GM10847 (cell line): ENCODE measurements around the gene SESN2.

Source experiments
- POLR2A ChIP-seq: IDR thresholded peaks from 2 replicates; pipeline ENCODE4 v1.6.1; 2011; ENCODE audit not compliant: insufficient read length; ENCODE audit errors: extremely low read depth

SESN2 gene, protein sequence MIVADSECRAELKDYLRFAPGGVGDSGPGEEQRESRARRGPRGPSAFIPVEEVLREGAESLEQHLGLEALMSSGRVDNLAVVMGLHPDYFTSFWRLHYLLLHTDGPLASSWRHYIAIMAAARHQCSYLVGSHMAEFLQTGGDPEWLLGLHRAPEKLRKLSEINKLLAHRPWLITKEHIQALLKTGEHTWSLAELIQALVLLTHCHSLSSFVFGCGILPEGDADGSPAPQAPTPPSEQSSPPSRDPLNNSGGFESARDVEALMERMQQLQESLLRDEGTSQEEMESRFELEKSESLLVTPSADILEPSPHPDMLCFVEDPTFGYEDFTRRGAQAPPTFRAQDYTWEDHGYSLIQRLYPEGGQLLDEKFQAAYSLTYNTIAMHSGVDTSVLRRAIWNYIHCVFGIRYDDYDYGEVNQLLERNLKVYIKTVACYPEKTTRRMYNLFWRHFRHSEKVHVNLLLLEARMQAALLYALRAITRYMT

DNA sequence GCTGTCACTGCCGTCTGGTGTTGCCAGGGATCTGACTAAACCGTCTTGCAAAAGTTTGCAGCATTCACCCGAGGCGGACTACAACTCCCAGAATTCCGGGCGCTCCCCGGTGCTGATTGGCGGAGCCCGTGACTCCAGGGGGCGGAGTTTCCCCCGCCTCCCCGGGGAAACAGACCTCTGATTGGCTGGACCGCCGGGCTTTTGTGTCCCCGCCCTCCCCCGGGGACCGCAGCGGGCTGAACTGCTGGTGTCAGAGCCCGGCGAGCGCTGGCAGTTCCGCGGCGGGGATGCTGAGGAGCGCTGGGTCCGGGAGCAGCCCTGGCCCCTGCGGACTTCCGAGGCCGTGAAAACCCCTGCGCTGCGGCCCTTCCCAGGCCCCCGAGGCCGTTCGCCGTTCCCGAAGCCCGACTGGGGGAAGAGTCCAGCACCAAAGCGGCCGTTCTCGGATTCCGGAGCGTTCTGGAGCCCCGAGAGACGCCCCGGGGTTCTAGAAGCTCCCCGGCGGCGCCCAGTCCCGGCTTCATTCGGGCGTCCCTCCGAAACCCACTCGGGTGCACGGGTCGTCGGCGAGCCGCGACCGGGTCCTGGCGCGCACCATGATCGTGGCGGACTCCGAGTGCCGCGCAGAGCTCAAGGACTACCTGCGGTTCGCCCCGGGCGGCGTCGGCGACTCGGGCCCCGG, at the start of gene SESN2:
Gene SESN2 (plus strand): TSS at position 267 of the 682 bp plus-strand sequence. CDS start 330 bp downstream, at position 597.
- TF ChIP-seq POLR2A, result peak; percentile 97

DNA sequence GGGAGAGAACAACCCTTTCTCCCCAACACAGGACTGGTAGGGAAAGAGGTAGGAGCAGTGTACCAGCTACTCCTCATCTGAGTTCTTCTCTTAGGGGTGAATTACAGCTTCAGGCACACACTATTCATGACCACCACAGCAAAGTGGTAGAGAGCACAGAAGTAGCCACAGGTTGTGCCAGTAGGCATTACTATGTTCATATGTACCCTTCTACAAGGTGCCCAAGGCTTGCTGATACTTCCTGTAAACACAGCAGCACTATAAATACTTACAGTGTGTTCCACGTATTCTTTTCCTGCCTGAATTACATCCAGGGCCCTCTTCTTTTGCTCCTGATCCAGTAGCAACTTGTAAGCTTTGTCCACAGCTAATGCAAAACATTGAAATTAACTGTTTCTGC, 49.6 kb upstream of the SESN2 start:
- no peak for TF ChIP-seq POLR2A

DNA sequence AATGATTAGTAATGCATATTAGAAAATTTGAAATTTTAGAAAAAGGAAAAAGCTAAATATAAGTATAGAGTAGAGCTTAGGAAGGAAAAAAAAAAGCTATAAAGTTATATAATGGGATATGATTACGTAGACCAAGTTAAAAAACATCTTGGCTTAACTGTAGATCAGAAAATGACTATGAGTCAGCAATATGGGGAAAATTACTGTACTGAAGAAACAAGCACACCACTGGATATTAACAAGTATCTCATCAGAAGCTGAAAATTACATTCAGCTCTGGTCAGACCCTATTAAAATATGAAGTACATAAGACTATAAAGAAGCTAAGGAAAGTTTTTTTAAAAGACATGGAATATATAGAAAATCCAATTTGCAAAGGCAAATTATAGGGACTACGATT, 46.0 kb upstream of the SESN2 start:
- TF ChIP-seq POLR2A, result no peak

DNA sequence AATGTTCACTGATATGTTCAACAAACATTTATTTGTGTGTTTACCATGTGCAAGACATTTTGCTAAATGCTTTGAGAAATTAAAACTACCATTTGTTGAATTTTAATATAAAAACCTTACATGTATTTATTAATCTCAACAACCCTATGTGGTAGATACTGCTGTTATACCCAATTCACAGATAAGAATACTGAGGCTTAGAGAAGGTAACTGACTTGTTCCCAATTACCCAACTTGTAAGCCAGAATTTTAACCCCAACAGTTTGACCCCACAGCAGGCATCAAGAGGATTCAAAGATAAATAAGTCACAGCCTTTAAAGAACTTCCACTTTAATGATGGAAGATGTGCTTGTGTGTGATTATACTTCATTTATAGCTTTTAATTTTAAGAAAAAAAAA, 30.2 kb upstream of the SESN2 start:
- no peak for TF ChIP-seq POLR2A

DNA sequence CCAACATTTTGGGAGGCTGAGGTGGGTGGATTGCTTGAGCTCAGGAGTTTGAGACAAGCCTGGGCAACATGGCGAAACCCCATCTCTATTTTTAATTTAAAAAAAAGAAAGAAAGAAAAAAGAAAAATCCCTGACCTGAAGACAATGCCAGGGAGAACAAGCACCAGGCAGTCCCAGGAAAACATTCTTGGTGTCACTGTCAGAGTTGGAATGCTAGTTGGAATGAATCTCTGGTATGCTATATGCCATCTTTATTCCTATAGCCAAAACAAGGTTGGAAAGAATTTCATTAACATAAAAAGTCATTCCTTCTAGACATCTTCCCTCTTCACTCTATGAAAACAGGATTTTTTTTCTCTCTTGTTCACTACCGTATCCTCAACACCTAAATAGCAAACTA, 29.3 kb upstream of the SESN2 start:
- TF ChIP-seq POLR2A, result no peak

DNA sequence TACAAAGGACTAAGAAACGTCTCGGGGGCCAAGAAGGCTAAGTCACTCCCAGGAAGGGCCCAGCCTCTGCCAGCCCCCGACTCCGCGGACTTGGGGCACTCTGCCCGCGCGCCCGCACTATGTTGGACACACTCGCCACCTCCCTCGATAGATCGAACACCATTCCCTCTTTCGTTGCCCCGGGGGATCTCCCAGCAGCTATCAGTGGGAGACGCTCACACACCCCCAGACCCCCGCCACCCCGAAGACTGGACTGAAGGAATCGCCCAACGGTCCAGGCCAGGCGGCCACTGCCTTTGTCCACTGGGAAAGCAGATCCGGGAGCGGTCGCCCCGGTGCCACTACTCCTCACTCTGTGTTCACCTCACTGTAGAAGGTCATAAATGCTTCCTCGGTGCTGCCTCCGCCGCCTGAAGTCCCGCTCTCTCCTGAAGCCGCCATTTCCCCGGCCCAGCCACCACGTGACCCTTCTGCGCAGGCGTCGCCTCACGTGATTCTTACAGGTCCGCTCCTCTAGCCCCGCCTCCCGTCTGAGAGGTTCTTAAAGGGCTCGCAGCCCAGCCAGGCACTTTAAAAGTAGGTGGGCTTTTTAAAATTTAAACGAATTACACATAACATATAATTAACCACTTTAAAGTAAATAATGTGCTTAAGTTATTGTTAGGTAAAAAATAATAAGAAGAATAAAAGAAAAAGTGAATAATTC, 26.6 kb upstream of the SESN2 start, which contains the start of gene DNAJC8:
Gene DNAJC8 (minus strand): TSS at position 472 of the 706 bp plus-strand sequence. CDS start 31 bp downstream, at position 441.
- peak; percentile 73 for TF ChIP-seq POLR2A

DNA sequence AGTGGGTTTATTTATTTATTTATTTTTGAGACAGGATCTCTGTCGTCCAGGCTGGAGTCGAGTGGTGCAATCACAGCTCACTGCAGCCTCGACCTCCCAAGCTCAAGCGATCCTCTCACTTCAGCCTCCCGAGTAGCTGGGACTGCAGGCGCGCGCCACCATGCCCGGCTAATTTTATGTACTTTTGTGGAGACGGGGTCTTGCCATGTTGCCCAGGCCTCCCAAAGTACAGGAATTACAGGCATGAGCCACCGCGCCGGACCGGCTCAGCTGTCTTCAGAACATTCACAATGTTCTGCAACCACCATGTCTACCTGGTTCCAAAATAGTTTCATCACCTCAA, 26.1 kb upstream of the SESN2 start:
- no peak for TF ChIP-seq POLR2A

DNA sequence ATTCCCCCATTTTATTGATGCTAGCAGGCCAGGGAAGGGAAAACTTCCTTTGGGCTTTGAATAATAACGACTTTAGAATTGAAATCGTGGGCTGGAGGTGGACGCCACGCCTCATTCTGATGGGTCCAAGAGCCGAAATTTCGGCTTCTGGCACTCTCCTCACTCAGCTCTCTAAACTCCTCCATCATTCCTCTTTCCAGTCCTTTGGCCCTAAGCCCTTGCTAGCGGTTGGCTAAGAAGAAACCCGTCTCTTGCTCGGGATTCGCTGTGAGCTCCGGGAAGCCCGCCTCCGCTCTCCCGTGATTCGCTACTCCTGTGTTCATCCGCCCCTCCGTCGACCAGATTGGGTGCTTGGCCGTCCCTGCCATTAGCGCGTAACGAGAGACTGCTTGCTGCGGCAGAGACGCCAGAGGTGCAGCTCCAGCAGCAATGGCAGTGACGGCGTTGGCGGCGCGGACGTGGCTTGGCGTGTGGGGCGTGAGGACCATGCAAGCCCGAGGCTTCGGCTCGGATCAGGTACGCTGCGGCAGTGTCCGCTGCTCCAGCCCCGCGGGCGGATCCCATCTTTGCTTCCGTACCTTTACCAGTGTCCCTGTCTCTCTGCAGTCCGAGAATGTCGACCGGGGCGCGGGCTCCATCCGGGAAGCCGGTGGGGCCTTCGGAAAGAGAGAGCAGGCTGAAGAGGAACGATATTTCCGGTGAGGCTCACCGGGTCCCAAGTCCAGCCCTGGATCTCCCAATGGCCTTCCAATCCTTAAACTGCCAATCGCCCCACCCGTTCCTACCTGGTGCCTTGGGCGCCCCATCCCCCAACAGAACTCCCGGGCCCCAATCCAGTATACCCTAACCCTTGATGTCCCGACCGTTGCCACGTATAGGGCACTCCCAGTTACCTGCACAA, 23.3 kb upstream of the SESN2 start, which contains the start of gene ATP5IF1:
Gene ATP5IF1 (plus strand): TSS at position 370 of the 901 bp plus-strand sequence. CDS start 60 bp downstream, at position 430.
- peak; percentile 97 for TF ChIP-seq POLR2A

DNA sequence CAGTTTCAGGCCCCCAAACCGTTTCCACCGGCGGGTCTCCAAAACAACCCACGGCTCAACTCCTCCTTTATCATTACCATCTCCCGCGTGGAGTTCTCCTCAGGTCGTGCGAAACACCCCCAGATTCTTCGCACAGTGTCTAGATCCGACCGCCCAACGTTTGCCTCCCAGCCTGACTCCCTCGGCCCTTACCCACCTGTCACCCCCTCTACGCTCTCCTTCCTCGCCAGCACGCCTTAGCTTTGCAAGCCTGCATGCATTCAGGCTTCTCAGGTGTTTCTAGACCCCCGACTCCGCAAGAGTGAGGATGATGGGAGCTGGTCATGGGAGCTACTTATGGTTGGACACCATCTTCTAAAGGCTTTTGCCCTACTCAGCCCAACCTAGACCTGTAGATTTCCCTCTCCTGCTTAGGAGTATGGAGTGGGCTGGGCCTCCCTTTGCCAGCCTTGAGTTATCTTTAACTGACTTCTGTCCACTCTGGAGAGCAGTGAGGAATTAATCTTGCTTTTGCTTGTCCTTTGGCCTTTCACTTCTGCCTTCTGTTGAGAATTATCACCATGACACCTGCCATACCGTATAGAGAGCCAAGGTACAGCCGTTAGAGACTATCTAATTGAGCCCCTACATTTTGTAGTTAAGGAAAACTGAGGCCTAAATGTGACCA, 22.5 kb upstream of the SESN2 start:
- TF ChIP-seq POLR2A, result no peak

DNA sequence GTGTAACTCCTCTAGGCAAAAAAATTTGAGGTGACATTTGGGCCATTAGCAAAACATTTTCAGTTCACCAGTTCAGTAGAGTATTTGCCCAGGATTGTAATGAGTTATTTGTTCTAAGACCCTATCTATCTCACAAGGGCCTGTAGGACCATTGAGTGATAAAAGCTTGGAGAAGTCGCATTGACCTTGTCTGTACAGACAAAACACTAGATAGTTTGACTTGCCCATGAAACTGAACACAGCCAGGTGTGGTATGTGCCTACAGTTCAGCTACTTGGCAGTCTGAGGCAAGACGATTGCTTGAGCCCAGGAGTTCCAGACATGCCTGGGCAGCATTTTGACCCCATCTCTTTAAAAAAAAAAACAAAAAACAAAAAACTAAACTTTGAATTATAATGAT, 20.3 kb upstream of the SESN2 start:
- no peak for TF ChIP-seq POLR2A

DNA sequence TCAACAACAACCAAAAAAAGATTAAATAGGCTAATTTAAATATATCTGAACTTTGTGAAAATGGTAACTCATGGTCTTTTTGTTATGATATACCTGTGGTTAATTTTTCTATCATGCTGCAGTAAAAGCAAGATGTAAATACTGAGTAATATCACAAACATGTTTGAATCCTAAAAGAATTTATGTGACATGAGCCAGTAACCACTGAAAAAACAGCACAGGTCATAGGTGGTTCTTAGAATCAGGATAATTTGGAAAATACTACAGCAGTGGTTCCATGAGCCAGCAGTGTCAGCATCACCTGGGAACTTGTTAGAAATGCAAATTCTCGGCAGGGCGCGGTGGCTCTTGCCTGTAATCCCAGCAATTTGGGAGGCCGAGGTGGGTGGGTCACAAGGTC, 19.3 kb upstream of the SESN2 start:
- no peak for TF ChIP-seq POLR2A

DNA sequence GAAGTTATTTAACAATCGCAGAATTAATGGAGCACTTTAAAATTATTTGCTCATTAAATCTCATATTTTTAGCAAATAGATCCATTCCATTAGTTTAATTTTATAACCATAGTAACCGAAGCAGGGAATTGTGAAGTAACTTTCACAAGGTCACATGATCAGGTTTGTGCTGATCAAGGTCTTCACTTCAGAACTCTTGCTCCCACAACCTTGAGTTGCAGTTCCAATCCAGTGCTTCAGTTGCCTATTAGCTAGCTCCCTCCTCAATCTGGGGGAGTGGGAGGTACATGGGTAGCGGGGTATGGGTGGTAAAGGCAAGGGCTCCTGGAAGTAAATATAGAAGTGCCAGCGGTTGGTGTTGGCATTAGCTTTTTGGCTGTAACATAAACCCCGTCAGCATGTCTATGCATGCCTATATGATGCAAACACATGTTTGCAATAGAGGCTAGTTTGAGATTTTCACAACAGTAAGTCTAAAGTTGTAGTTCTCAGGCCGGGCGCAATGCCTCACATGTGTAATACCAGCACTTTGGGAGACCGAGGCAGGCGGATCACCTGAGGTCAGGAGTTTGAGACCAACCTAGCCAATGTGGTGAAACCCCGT, 17.6 kb upstream of the SESN2 start:
- TF ChIP-seq POLR2A, result no peak

DNA sequence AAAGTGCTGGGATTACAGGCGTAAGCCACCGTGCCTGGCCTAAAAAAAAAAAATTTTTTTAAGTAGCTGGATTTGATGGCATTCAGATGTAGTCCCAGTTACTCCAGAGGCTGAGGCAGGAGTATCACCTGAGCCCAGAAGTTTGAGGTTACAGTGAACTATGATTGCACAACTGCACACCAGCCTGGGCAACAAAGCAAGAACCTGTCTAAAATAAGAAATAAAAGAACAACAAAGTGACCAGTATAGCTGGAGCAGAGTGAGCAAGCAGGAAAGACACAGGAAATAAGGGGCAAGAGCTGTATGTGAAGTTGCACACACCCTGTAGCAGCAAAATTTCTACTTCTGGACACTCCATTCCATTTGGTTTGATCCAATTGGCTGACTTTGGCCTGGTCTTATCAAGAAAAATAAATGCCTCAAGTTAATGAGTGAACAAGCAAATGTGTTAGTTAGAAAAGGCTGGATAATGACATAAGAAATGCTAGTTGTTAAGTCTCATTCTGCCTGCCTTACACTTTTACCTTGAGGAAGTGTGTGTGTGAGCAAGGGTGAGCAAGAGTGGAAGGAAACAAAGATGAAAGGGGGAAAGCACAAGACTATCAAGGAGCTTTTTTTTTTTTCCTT, 15.5 kb upstream of the SESN2 start:
- no peak for TF ChIP-seq POLR2A

DNA sequence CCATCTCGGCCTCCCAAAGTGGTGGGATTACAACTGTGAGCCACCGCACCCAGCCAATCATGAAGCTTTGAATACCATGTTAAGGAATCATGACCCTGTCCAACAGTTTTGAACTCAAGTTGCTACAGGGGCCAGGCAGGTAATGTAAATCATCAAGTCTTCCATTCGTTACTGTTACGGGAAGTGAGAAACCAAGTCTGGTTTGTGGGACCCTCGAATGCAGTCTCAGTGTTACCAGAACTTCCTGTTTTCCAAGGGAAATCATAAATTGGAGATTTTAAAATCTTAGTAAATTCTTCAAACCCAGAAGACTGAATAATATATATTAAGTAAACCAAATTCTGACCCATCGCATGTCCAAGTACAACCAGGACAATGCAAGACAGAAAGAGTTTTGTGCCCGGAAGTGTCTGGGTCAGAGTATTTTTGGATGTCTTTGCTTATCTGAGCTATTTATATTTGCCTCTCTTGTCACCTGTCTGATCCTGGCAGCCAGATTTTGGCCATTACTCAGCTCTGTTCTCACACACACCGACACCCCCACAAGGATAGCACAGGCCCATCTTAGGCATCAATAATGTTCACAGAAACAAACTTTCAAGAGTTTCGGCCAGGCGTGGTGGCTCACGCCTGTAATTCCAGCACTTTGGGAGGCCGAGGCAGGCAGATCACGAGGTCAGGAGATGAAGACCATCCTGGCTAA, 14.6 kb upstream of the SESN2 start:
- no peak for TF ChIP-seq POLR2A
